ENCODE data around the gene PPP1R14C.

PPP1R14C gene

DNA sequence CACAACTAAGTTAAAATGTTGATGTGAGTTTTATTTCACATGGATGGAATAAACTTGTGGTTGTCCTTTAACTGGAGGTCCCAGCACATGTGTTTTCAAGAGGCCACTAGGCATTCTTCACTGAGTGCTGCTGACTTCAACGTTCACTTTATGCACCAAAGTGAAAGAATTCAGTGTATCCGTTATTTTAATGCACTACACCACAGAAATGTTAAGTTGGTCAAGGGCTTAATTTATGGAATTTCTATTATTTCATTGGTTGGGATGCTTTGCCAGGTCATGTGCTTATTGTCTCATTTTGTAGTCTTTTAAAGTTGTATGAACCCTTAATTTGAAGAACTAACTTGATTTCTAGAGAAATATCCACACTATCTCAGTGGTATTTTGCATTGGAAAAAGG is 106.4 kb downstream of the PPP1R14C start:
- no peak overlapping the region for H3K4me2 ChIP-seq (ENCODE audit: low read length)
- H3K27me3 ChIP-seq (ENCODE audit: control insufficient read depth, insufficient read depth, low read length) = no peaks in the 10 kb centered on the region
- H3K4me1 ChIP-seq = no peaks in the 10 kb centered on the region
- no peaks in the 10 kb centered on the region for H3K9me3 ChIP-seq (ENCODE audit: control insufficient read depth, low read length)
- no peaks in the 10 kb centered on the region for H3K79me2 ChIP-seq
- no peaks in the 10 kb centered on the region for H3K36me3 ChIP-seq (ENCODE audit: control insufficient read depth, insufficient read depth, low read length)
- H3K9ac ChIP-seq = no peak overlapping the region
- H3K27ac ChIP-seq = no peak overlapping the region
- H3K4me3 ChIP-seq (ENCODE audit: low read depth, low read length) = no peak overlapping the region
- TF ChIP-seq, protein P1, sequence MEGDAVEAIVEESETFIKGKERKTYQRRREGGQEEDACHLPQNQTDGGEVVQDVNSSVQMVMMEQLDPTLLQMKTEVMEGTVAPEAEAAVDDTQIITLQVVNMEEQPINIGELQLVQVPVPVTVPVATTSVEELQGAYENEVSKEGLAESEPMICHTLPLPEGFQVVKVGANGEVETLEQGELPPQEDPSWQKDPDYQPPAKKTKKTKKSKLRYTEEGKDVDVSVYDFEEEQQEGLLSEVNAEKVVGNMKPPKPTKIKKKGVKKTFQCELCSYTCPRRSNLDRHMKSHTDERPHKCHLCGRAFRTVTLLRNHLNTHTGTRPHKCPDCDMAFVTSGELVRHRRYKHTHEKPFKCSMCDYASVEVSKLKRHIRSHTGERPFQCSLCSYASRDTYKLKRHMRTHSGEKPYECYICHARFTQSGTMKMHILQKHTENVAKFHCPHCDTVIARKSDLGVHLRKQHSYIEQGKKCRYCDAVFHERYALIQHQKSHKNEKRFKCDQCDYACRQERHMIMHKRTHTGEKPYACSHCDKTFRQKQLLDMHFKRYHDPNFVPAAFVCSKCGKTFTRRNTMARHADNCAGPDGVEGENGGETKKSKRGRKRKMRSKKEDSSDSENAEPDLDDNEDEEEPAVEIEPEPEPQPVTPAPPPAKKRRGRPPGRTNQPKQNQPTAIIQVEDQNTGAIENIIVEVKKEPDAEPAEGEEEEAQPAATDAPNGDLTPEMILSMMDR (IDR thresholded peaks at IDR 0.05) = no peak
- H2AFZ ChIP-seq = no peak overlapping the region

DNA sequence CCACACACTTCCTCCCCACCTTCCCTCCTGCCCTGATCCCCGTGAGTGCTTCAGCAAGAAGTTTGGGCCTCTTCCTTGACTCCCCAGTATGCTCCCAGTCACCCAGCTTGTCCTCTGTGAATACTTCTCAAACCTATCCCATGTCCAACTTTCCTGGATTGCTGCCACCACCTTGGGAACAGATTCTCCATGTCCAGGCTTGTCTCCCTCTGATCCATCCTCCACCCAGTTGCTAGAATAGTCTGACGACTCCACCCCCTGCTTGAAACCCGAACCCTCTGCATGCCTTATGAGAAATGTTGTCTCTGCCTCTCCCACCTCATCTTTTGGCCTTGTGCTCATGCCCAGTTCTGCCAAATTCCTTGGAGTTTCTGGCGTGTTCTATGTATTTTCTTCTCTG is 108.0 kb downstream of the PPP1R14C start:
- H2AFZ ChIP-seq = no peak overlapping the region
- no peaks in the 10 kb centered on the region for H3K9me3 ChIP-seq (ENCODE audit: control insufficient read depth, low read length)
- H3K27ac ChIP-seq = no peak overlapping the region
- no peaks in the 10 kb centered on the region for H3K27me3 ChIP-seq (ENCODE audit: control insufficient read depth, insufficient read depth, low read length)
- H3K79me2 ChIP-seq = no peaks in the 10 kb centered on the region
- TF ChIP-seq, protein P1 (IDR thresholded peaks at IDR 0.05) = no peak
- H3K36me3 ChIP-seq (ENCODE audit: control insufficient read depth, insufficient read depth, low read length) = no peaks in the 10 kb centered on the region
- no peaks in the 10 kb centered on the region for H3K4me1 ChIP-seq
- H3K4me3 ChIP-seq (ENCODE audit: low read depth, low read length) = no peak overlapping the region
- H3K9ac ChIP-seq = no peak overlapping the region
- H3K4me2 ChIP-seq (ENCODE audit: low read length) = no peak overlapping the region

GRCh38 chr6:150251566-150252186 is 108.8 kb downstream of the PPP1R14C start:
- Histone ChIP-seq H3K9me3 (ENCODE audit: control insufficient read depth, low read length) (no peaks in the 10 kb centered on the region), H3K27ac (no peak overlapping the region), H3K27me3 (ENCODE audit: control insufficient read depth, insufficient read depth, low read length) (no peaks in the 10 kb centered on the region), H3K9ac (no peak overlapping the region), H3K4me3 (ENCODE audit: low read depth, low read length) (no peak overlapping the region), H3K36me3 (ENCODE audit: control insufficient read depth, insufficient read depth, low read length) (no peaks in the 10 kb centered on the region), H3K4me1 (no peaks in the 10 kb centered on the region), H2AFZ (no peak overlapping the region), H3K79me2 (no peaks in the 10 kb centered on the region), H3K4me2 (ENCODE audit: low read length) (no peak overlapping the region)
- TF ChIP-seq, protein P1 (IDR thresholded peaks at IDR 0.05) = no peak

DNA sequence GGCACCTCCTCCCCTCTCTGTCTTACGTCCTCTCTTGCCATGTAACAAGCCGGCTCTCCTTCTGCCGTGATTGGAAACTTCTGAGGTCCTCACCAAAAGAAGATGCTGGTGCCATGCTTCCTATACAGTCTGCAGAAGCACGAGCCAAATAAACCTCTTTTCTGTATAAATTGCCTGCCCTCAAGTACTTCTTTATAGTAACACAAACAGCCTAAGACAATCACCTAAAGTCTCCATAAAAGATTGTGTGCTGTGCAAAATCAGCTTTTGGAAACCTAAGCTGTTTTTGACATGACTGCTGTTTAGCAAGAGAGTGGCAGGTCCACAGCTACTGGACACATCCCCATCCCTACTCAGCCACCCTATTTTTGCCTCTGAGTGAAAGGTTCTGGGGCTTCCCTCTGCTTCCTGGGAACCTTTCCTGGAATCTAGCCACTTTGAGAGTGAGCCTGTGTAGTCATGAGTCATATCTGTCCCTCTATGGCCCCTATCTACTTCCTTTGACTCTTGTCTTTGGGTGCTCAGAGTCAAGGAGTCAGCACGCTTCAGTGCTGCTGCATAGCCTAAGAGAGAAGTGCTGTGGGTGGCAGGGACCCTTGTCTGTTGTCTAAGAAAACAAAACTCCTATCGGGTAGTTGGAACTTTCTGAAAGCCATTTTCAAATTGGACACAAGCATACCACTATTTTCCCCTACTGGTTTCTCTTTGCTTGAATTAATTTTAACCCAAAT is 110.0 kb downstream of the PPP1R14C start:
- H3K27me3 ChIP-seq (ENCODE audit: control insufficient read depth, insufficient read depth, low read length) = no peaks in the 10 kb centered on the region
- H3K4me1 ChIP-seq = no peaks in the 10 kb centered on the region

More for the DNA sequence above, 110.0 kb downstream of the PPP1R14C start:
- no peaks in the 10 kb centered on the region for H3K79me2 ChIP-seq
- TF ChIP-seq, protein P1 (IDR thresholded peaks at IDR 0.05) = no peak
- no peak overlapping the region for H3K4me3 ChIP-seq (ENCODE audit: low read depth, low read length)
- no peak overlapping the region for H3K27ac ChIP-seq
- no peak overlapping the region for H3K4me2 ChIP-seq (ENCODE audit: low read length)
- no peaks in the 10 kb centered on the region for H3K36me3 ChIP-seq (ENCODE audit: control insufficient read depth, insufficient read depth, low read length)
- H3K9me3 ChIP-seq (ENCODE audit: control insufficient read depth, low read length) = no peaks in the 10 kb centered on the region
- no peak overlapping the region for H3K9ac ChIP-seq
- no peak overlapping the region for H2AFZ ChIP-seq

Measured in parathyroid adenoma (tissue), 2 donors.